AML-193 (cell line): ENCODE measurements around the gene EMB.
A peak's percentile ranks its signal among the peaks of the same experiment; 100 is the strongest.
"Not testable (repeated sequence)": the region's sequence is repeated elsewhere in the genome, so short reads cannot be mapped to it uniquely, and the experiment has no call there.

ENCODE experiments used
- DNase-seq, 2 experiments: peaks; one replicate each; lab custom pipeline; 2025; lab: John Stamatoyannopoulos, UW

Gene EMB

GRCh38 chr5:50440651-50441492 is at the start of gene EMB:
Gene EMB, minus strand, starts transcription at chr5:50441288. Its CDS starts 137 bp downstream, at chr5:50441151.
- DNase-seq, result peak; percentile 58 to 66

- not testable (repeated sequence) for DNase-seq
Measured at GRCh38 chr5:50489491-50489890, 48.4 kb upstream of the EMB start.

GRCh38 chr5:50478790-50479189 is 37.7 kb upstream of the EMB start:
- not testable (repeated sequence) for DNase-seq

GRCh38 chr5:50476549-50476948 is 35.5 kb upstream of the EMB start:
- no peak for DNase-seq

- not testable (repeated sequence) for DNase-seq
Measured at GRCh38 chr5:50465015-50465414, 23.9 kb upstream of the EMB start.

GRCh38 chr5:50463726-50464125 is 22.6 kb upstream of the EMB start:
- no peak for DNase-seq

GRCh38 chr5:50463047-50463446 is 22.0 kb upstream of the EMB start:
- DNase-seq, result no peak

GRCh38 chr5:50462579-50462978 is 21.5 kb upstream of the EMB start:
- not testable (repeated sequence) for DNase-seq

- DNase-seq, result not testable (repeated sequence)
Measured at GRCh38 chr5:50458372-50458771, 17.3 kb upstream of the EMB start.

GRCh38 chr5:50449241-50449640 is 8.2 kb upstream of the EMB start:
- DNase-seq, result peak in 1 of 2 experiments; percentile 8

- DNase-seq, result no peak
Measured at GRCh38 chr5:50447941-50448340, 6.9 kb upstream of the EMB start.

GRCh38 chr5:50447228-50447627 is 6.1 kb upstream of the EMB start:
- DNase-seq, result no peak

GRCh38 chr5:50445296-50445949 is 4.3 kb upstream of the EMB start:
- peak; percentile 81 for DNase-seq

GRCh38 chr5:50442559-50443539 is 1.8 kb upstream of the EMB start:
- not testable (repeated sequence) for DNase-seq

- DNase-seq, result no peak
Measured at GRCh38 chr5:50441493-50441955, 436 bp upstream of the EMB start.

- no peak for DNase-seq
Measured at GRCh38 chr5:50439221-50439620, 1.9 kb downstream of the EMB start.

- DNase-seq, result peak; percentile 56 to 67
Measured at GRCh38 chr5:50438060-50438459, 3.0 kb downstream of the EMB start.

- no peak for DNase-seq
Measured at GRCh38 chr5:50435168-50435567, 5.9 kb downstream of the EMB start.

GRCh38 chr5:50431133-50431904 is 9.8 kb downstream of the EMB start:
- peak; percentile 28 to 41 for DNase-seq

- not testable (repeated sequence) for DNase-seq
Measured at GRCh38 chr5:50423100-50423799, 17.8 kb downstream of the EMB start.
